A549 (cell line): Measurements from ENCODE around the gene DHTKD1.

Source experiments
- NPAS2 ChIP-seq: fragments of 250-450 bp; sonication (Bioruptor Pico); IDR thresholded peaks from 2 replicates; pipeline ENCODE4 v1.8.0; 2022; ENCODE audit warnings: mild to moderate bottlenecking, moderate library complexity, borderline replicate concordance
- TF ChIP-seq, protein P1 (sequence below): IDR thresholded peaks from 2 replicates; pipeline ENCODE4 v1.6.1; 2012
- TF ChIP-seq, protein P2 (sequence below): fragments of >200 bp; sonication (Bioruptor Twin); formaldehyde crosslinking; IDR thresholded peaks from 3 replicates; pipeline ENCODE4 v1.5.1; 2016

DNA sequence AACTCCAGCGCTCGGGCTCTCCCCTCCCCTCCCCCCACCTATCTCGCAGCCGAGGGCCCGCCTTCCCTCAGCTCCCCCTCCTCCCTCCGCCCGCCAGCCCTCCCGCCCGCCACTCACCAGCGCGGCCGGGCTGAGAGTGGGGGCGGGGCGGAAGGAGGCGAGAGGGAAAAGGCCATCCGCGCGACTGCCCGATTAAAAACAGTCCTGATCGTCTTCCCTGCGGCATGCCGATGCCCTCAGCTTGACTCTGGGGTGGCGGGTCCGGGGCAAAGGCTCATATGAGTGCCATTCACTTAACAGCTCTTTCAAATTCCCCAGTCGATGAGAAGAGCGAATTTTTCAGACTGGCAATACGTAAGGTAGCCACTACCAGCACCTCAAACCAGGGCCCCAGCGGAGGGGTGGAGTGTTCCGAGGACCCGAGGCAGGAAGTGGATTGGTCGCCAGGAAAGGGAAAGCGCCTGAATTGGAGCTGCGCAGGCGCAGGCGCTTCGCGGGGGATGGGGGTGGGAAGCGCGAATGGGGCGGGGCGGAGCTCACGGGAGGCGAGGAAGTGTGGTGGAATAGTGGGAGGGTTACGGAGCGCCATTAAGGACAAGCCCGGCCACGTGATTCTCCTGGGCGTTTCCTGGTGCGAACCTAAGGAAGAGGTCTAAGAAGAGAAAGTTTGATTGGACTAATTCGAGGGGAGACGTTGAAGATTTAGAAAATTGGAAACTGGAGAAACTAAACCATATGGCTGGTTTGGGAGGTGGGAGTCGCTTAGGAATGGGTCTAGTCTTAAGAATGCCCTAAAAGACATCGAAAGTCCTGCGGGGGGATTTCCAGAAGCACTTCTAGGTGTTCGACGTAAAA lies 25.7 kb upstream of the DHTKD1 start, which contains the start of gene UPF2:
- TF ChIP-seq NPAS2: no peak
- TF ChIP-seq, protein P1, sequence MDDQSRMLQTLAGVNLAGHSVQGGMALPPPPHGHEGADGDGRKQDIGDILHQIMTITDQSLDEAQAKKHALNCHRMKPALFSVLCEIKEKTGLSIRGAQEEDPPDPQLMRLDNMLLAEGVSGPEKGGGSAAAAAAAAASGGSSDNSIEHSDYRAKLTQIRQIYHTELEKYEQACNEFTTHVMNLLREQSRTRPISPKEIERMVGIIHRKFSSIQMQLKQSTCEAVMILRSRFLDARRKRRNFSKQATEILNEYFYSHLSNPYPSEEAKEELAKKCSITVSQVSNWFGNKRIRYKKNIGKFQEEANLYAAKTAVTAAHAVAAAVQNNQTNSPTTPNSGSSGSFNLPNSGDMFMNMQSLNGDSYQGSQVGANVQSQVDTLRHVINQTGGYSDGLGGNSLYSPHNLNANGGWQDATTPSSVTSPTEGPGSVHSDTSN: peak; percentile 49; the same call in 1 of the 2 replicates
- TF ChIP-seq, protein P2, sequence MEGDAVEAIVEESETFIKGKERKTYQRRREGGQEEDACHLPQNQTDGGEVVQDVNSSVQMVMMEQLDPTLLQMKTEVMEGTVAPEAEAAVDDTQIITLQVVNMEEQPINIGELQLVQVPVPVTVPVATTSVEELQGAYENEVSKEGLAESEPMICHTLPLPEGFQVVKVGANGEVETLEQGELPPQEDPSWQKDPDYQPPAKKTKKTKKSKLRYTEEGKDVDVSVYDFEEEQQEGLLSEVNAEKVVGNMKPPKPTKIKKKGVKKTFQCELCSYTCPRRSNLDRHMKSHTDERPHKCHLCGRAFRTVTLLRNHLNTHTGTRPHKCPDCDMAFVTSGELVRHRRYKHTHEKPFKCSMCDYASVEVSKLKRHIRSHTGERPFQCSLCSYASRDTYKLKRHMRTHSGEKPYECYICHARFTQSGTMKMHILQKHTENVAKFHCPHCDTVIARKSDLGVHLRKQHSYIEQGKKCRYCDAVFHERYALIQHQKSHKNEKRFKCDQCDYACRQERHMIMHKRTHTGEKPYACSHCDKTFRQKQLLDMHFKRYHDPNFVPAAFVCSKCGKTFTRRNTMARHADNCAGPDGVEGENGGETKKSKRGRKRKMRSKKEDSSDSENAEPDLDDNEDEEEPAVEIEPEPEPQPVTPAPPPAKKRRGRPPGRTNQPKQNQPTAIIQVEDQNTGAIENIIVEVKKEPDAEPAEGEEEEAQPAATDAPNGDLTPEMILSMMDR: no peak
